GM21390 (cell line): ENCODE measurements around the gene MFSD6L.

Experiments used
- ATAC-seq: cut with Tn5 transposase; IDR thresholded peaks from one replicate; pipeline ENCODE4 v1.9.1; 2021; ENCODE audit not compliant: unreplicated experiment

MFSD6L gene, protein sequence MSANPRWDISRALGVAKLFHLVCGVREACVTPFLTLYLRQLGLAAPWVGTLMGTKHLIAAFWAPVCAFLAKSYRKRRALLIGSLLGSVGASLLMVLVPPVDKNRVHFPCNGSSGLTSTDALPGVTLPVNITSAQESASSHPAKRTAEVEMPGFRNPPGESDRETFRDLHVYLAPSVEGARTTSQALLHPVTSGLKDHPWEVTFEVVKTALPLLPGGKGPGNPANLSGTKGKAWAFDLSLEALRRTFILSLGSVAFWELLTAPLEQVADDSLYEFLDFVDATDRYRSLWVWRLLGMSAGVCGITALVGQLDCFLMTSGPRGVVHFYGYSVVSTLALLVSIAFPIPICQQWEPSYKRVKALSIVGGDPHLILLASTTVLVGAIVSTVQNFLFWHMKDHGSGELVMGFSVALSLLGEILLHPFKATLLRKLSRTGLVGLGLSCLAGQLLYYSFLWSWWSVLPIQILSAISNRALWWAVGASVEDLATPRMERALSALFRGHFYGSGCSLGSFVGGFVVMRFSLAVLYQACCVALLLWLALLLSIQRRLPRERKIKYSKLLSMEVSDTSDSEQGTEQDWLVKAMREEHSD

DNA sequence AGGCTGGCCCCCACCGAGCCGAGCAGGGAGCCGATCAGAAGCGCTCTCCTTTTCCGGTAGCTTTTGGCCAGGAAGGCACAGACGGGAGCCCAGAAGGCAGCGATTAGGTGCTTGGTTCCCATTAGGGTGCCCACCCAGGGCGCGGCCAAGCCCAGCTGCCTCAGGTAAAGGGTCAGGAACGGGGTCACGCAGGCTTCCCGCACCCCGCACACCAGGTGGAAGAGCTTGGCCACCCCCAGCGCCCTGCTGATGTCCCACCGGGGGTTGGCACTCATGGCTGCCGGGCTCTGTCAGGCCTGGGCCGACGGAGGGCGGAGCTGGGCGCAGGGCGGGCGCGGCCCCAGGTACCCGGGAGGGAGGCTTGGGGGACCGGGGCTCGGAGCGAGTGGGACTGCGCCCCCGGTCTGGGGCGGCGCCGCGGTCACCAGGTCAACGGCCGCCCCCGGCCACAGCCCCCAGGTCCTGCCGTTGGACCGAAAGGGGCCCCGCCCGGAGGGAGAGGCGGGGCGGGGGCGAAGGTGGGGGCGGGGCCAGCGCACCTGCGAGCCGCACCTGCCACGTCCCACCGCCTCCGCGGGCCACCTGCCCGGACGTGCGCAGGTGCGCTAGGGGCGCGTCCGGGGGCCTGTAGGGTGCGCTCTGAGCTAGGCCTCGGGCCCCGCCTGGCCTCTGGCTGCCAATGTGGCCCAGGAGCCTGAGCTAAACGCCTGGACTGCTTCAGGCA lies at the start of gene MFSD6L:
MFSD6L (minus strand) TSS at position 520 of the 724 bp plus-strand sequence; CDS start at position 275, 245 bp downstream.
- no peak for ATAC-seq

GRCh38 chr17:8847891-8848290 lies 48.7 kb upstream of the MFSD6L start:
- no peak for ATAC-seq

- no peak for ATAC-seq
Observed at GRCh38 chr17:8846768-8847211, 47.6 kb upstream of the MFSD6L start.

GRCh38 chr17:8844229-8845218 lies 45.4 kb upstream of the MFSD6L start:
- ATAC-seq: no peak

DNA sequence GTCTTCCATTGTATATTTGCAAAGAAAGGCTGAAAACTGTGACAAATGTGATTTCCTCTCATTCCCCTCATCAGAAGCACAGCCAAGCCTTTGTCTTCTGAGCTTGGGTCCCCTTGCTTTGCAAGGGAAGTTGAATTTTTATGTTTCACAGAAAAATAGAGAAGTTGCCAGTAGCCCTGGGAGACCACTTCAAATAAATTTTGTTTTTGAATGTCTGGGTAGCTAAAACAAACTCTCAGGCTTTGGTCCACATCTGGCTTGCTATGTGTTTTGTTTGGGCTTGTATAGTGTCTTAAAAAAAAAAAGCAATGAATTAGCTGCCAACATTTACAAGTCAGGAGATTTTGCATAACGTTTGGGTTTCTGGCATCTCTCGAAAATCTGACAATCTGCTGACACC lies 44.2 kb upstream of the MFSD6L start:
- no peak for ATAC-seq

- no peak for ATAC-seq
Observed at GRCh38 chr17:8841844-8842243, 42.7 kb upstream of the MFSD6L start.

- ATAC-seq: no peak
Observed at GRCh38 chr17:8839410-8839935, 40.3 kb upstream of the MFSD6L start.

DNA sequence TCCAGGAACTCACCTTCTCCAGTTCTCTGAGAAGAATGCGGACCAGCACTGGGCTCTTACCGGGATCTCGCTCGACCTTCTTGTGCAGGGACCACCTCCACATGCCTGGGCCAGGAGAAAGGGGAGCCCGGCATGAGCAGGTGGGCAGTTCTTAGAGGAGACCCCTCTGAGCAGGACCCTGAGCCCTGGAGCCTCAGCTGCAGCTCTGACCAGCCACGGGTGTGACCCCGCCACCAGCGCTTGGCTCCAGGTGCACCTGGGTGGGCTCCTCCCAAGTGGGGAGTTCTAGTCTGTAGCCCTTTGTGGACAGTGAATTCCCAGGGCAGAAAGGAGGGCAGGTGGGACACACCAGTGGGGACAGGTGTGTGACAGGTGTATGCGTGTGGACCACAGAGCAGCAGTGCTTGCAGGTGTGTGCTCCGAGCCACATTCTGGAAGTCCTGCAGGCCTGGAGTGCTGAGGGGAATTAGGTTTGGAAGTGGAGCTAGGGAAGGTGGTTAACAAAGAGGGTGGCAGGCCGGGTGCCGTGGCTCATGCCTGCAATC lies 39.5 kb upstream of the MFSD6L start:
- ATAC-seq: no peak

DNA sequence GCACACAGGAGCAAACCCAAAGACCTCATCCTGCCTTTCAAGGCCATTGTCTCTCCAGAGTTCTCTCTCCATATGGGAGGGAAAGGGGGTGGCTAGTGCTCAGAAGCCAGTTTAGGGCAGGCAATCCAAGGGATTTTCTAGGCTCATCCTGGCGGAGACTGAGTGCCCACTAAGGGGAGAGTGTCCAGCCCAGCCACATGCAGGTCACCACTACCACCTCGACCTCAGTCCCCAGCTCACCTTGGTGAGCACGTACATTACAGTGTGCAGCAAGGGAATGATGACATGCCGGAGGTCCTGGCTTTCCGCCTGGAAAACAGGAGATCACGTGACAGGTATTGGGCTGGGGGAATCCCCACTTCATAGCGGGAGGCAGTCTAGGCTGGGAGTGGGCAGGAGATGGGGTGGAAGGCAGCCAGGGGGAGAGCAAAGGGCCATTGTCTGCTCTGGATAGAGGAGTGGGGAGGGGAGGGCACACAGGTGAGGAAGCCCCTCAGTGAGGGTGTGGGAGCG lies 38.5 kb upstream of the MFSD6L start:
- ATAC-seq: no peak

DNA sequence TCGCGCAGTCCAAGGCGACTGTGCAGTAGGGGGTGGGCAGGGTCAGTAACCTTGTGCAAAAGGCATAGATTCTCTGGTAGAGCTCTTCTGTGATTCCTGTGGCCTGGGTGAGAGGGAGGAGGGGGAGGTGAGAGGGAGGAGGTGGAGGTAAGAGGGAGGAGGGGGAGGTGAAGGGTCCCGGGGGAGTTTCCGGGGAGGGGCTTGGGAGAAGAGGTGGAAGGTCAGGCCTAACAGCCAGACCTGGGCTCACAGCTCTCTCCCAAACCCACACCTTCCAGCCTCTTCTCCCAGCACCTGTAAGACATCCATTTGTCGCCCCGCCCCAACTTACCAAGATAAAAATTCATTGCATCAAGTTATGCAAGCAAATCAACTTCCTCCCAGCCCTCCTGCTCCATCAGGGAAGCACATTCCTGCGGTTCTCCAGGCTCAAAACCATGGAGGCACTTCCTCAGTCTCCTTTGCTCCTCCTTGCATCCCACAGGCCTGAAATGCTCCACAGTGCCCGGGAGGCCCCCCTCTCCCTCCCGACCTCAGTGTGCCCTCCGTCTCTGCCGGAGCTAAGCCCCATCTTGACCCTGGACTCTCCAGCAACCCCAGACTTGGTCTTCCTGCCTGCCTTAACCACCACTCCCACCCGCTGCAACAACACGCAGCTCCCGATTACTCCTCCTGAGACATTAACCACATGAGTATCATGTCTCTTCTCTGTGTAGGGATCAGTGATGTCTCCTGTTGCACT lies 37.8 kb upstream of the MFSD6L start:
- ATAC-seq: no peak

GRCh38 chr17:8835631-8836364 lies 36.6 kb upstream of the MFSD6L start:
- no peak for ATAC-seq

- no peak for ATAC-seq
Observed at GRCh38 chr17:8835106-8835505, 35.9 kb upstream of the MFSD6L start.

GRCh38 chr17:8832711-8833352 lies 33.7 kb upstream of the MFSD6L start:
- no peak for ATAC-seq

GRCh38 chr17:8831234-8831849 lies 32.2 kb upstream of the MFSD6L start:
- no peak for ATAC-seq

- ATAC-seq: no peak
Observed at GRCh38 chr17:8830141-8830540, 31.0 kb upstream of the MFSD6L start.

GRCh38 chr17:8829036-8829941 lies 30.1 kb upstream of the MFSD6L start:
- no peak for ATAC-seq

- ATAC-seq: no peak
Observed at GRCh38 chr17:8828517-8828875, 29.3 kb upstream of the MFSD6L start.
